GM23248 (cell line): Measurements from ENCODE around the gene PRR22.

Experiments
- EZH2 ChIP-seq: fragments of 200-600 bp; sonication (generic); IDR thresholded peaks from 2 replicates; pipeline ENCODE4 v1.6.1; 2018; ENCODE audit warnings: antibody characterized with exemption, mild to moderate bottlenecking; ENCODE audit not compliant: insufficient read depth, poor library complexity, severe bottlenecking
- EZH2phosphoT487 ChIP-seq: fragments of 200-600 bp; sonication (generic); IDR thresholded peaks from 2 replicates; pipeline ENCODE4 v1.6.1; 2018; ENCODE audit warnings: antibody characterized with exemption, moderate library complexity, mild to moderate bottlenecking, low read depth; ENCODE audit not compliant: insufficient read depth

GRCh38 chr19:5789886-5790558 lies 5.5 kb upstream of the PRR22 start:
- TF ChIP-seq EZH2 (no peak), EZH2phosphoT487 (no peak)
